Measurements from ENCODE around the gene LRRC45. TPM values are rescaled to one million over a fixed set of nuclear protein-coding genes. Genes with fewer than 3 reads are reported as not detected.

LRRC45 gene
- total RNA-seq, 1 experiment from 2014 or later, result 41.5 TPM

GRCh38 chr17:82016875-82017459 lies 6.1 kb upstream of the LRRC45 start:
- H2AFZ ChIP-seq, result no peak overlapping the region
- intact Hi-C loops (cut with micrococcal nuclease; ENCODE audit: unreplicated experiment), result no loop called here
- H3K27me3 ChIP-seq (ENCODE audit: insufficient read depth, low read depth), result no peaks in the 10 kb centered on the region
- CTCF ChIA-PET, result no interaction called here
- TF ChIP-seq EZH2 (IDR thresholded peaks at IDR 0.05; ENCODE audit: low read depth), result no peak
- TF ChIP-seq CTCF (conservative IDR thresholded peaks at IDR 0.05), result no peak
- no peak overlapping the region for H3K4me2 ChIP-seq
- no peak for DNase-seq
- H3K27ac ChIP-seq, result no peak overlapping the region
- peaks cover 5% of the 10 kb centered on the region; the same call in 1 of the 2 replicates for H4K20me1 ChIP-seq (ENCODE audit: insufficient read depth)
- H3K79me2 ChIP-seq (ENCODE audit: low read depth), result peaks cover 6% of the 10 kb centered on the region; the same call in 1 of the 2 replicates
- no peaks in the 10 kb centered on the region for H3K9me2 ChIP-seq (ENCODE audit: insufficient read depth)
- no peaks in the 10 kb centered on the region for H3K36me3 ChIP-seq (ENCODE audit: low read depth)
- no TSS peak for BruUV-seq (replicated peaks)
- POLR2A ChIA-PET (ENCODE audit: unreplicated experiment), result no interaction called here
- no peaks in the 10 kb centered on the region for H3K9me3 ChIP-seq (ENCODE audit: insufficient read depth, low read depth)
- no peak overlapping the region for H3K4me3 ChIP-seq
- no peaks in the 10 kb centered on the region for H3K4me1 ChIP-seq (replicated peaks; ENCODE audit: insufficient read depth)
- peaks cover 6% of the 10 kb centered on the region; the same call in 1 of the 2 replicates for H3F3A ChIP-seq (ENCODE audit: insufficient read depth, low read depth)

- no peak overlapping the region for H3K27ac ChIP-seq
- no peaks in the 10 kb centered on the region for H3K9me3 ChIP-seq (ENCODE audit: insufficient read depth, low read depth)
- no peaks in the 10 kb centered on the region for H3K4me1 ChIP-seq (replicated peaks; ENCODE audit: insufficient read depth)
- intact Hi-C loops (cut with micrococcal nuclease; ENCODE audit: unreplicated experiment), result no loop called here
- H2AFZ ChIP-seq, result no peak overlapping the region
- no peaks in the 10 kb centered on the region for H3K9me2 ChIP-seq (ENCODE audit: insufficient read depth)
- H3K4me2 ChIP-seq, result no peak overlapping the region
- ChIA-PET POLR2A (ENCODE audit: unreplicated experiment) (no interaction called here), CTCF (no interaction called here)
- no peak overlapping the region for H3K4me3 ChIP-seq
- TF ChIP-seq EZH2 (IDR thresholded peaks at IDR 0.05; ENCODE audit: low read depth) (no peak), CTCF (conservative IDR thresholded peaks at IDR 0.05) (no peak)
- H3K79me2 ChIP-seq (ENCODE audit: low read depth), result peaks cover 11% of the 10 kb centered on the region; the same call in 1 of the 2 replicates
- no peaks in the 10 kb centered on the region for H3K36me3 ChIP-seq (ENCODE audit: low read depth)
- no peaks in the 10 kb centered on the region for H3K27me3 ChIP-seq (ENCODE audit: insufficient read depth, low read depth)
- H3F3A ChIP-seq (ENCODE audit: insufficient read depth, low read depth), result peaks cover 6% of the 10 kb centered on the region; the same call in 1 of the 2 replicates
- BruUV-seq (replicated peaks), result no TSS peak
- peaks cover 5% of the 10 kb centered on the region; the same call in 1 of the 2 replicates for H4K20me1 ChIP-seq (ENCODE audit: insufficient read depth)
- DNase-seq, result no peak
Observed at GRCh38 chr17:82017612-82018151, 5.4 kb upstream of the LRRC45 start.

GRCh38 chr17:82018152-82018988 lies 4.7 kb upstream of the LRRC45 start:
- H2AFZ ChIP-seq, result no peak overlapping the region
- H4K20me1 ChIP-seq (ENCODE audit: insufficient read depth), result peaks cover 5% of the 10 kb centered on the region; the same call in 1 of the 2 replicates
- no peak overlapping the region for H3K27ac ChIP-seq

More at GRCh38 chr17:82018152-82018988, 4.7 kb upstream of the LRRC45 start:
- Histone ChIP-seq H3K4me2 (no peak overlapping the region), H3F3A (ENCODE audit: insufficient read depth, low read depth) (peaks cover 6% of the 10 kb centered on the region; the same call in 1 of the 2 replicates), H3K27me3 (ENCODE audit: insufficient read depth, low read depth) (no peaks in the 10 kb centered on the region), H3K36me3 (ENCODE audit: low read depth) (no peaks in the 10 kb centered on the region), H3K9me2 (ENCODE audit: insufficient read depth) (no peaks in the 10 kb centered on the region), H3K4me1 (replicated peaks; ENCODE audit: insufficient read depth) (no peaks in the 10 kb centered on the region), H3K79me2 (ENCODE audit: low read depth) (peaks cover 11% of the 10 kb centered on the region; the same call in 1 of the 2 replicates), H3K4me3 (no peak overlapping the region), H3K9me3 (ENCODE audit: insufficient read depth, low read depth) (no peaks in the 10 kb centered on the region)
- no TSS peak for BruUV-seq (replicated peaks)
- DNase-seq, result no peak
- CTCF ChIA-PET, result interaction anchor here (0.8 kb wide), 1 partner anchor 56 kb away, joined by 4 read pairs; no protein-coding TSS in a partner anchor
- TF ChIP-seq EZH2 (IDR thresholded peaks at IDR 0.05; ENCODE audit: low read depth) (no peak), CTCF (conservative IDR thresholded peaks at IDR 0.05) (no peak)
- intact Hi-C loops (cut with micrococcal nuclease; ENCODE audit: unreplicated experiment), result no loop called here
- POLR2A ChIA-PET (ENCODE audit: unreplicated experiment), result no interaction called here
